ENCODE data around the gene EFTUD2.

DNA sequence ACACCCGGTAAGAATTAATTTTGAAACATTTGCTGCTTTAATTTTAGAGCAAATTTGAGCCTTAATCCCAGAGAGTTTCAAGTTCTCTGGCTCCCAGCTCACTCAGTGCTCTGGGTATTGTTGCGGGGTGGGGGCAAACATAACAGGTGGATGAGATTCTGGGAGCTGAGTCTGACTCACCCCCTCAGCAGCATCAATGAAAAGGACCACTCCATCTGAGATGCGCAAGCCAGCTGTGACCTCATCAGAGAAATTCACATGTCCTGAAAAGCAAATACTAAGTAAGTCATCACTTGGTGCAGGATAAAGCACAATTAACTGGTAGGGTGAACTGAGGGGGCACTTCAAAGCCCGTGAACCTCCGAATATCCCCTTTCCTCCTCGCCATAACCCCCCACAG, 19.9 kb downstream of the EFTUD2 start:
- TF ChIP-seq, protein P1, sequence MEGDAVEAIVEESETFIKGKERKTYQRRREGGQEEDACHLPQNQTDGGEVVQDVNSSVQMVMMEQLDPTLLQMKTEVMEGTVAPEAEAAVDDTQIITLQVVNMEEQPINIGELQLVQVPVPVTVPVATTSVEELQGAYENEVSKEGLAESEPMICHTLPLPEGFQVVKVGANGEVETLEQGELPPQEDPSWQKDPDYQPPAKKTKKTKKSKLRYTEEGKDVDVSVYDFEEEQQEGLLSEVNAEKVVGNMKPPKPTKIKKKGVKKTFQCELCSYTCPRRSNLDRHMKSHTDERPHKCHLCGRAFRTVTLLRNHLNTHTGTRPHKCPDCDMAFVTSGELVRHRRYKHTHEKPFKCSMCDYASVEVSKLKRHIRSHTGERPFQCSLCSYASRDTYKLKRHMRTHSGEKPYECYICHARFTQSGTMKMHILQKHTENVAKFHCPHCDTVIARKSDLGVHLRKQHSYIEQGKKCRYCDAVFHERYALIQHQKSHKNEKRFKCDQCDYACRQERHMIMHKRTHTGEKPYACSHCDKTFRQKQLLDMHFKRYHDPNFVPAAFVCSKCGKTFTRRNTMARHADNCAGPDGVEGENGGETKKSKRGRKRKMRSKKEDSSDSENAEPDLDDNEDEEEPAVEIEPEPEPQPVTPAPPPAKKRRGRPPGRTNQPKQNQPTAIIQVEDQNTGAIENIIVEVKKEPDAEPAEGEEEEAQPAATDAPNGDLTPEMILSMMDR (IDR thresholded peaks at IDR 0.05 in 8 of 11, conservative IDR thresholded peaks at IDR 0.05 in 3 of 11) = no peak
- TF ChIP-seq POLR2A (IDR thresholded peaks at IDR 0.05) = no peak
